Stimulated activated effector memory CD8-positive, alpha-beta T cell treated with anti-CD3 and anti-CD28 coated beads, Interleukin-12 subunit alpha, Interleukin-12 subunit beta, amount 100 ng/mL, for 72 hours (primary cell): ENCODE results near the gene MBD2.
"Not testable (repeated sequence)": the region's sequence is repeated elsewhere in the genome, so short reads cannot be mapped to it uniquely, and the experiment has no call there.

Source experiments
- ATAC-seq: fragments of 150-1000 bp; cut with Tn5 transposase; 2 replicates; pipeline ENCODE4 v1.10.0; 2021
- DNase-seq, 2 donors: peaks; one replicate each; pipeline ENCODE4 v3.0.0; 2021 to 2022; ENCODE audit warnings: low spot score in 2 of 2
- H3K27ac Mint-ChIP-seq: one replicate; pipeline ENCODE4 v1.8.0; 2022; ENCODE audit warnings: mild to moderate bottlenecking, mixed read lengths
- H3K36me3 Mint-ChIP-seq: one replicate; pipeline ENCODE4 v1.8.0; 2022; ENCODE audit warnings: mild to moderate bottlenecking, mixed read lengths
- H3K4me1 Mint-ChIP-seq: one replicate; pipeline ENCODE4 v1.8.0; 2022; ENCODE audit warnings: mixed read lengths
- H3K4me3 Mint-ChIP-seq: one replicate; pipeline ENCODE4 v1.8.0; 2022; ENCODE audit warnings: mild to moderate bottlenecking, mixed read lengths
- H3K9me3 Mint-ChIP-seq: one replicate; pipeline ENCODE4 v1.8.0; 2022; ENCODE audit warnings: mixed read lengths

MBD2 gene

GRCh38 chr18:54123720-54124440, 100.6 kb downstream of the MBD2 start:
- H3K4me3 Mint-ChIP-seq, H3K9me3 Mint-ChIP-seq, DNase-seq, ATAC-seq, H3K36me3 Mint-ChIP-seq, H3K27ac Mint-ChIP-seq, H3K4me1 Mint-ChIP-seq: not testable (repeated sequence)

GRCh38 chr18:54119524-54120019, 104.9 kb downstream of the MBD2 start:
- H3K4me3 Mint-ChIP-seq: no peak overlapping the region
- peak; percentile 7 to 54 for DNase-seq
- peak overlapping the region; percentile 61 for H3K27ac Mint-ChIP-seq
- peak; percentile 68 for ATAC-seq
- no peaks in the 10 kb centered on the region for H3K36me3 Mint-ChIP-seq
- peaks cover 5% of the 10 kb centered on the region for H3K4me1 Mint-ChIP-seq
- no peaks in the 10 kb centered on the region for H3K9me3 Mint-ChIP-seq

- ATAC-seq (no peak), DNase-seq (no peak)
- Mint-ChIP-seq H3K27ac (no peak overlapping the region), H3K4me3 (no peak overlapping the region), H3K36me3 (no peaks in the 10 kb centered on the region), H3K9me3 (no peaks in the 10 kb centered on the region), H3K4me1 (peaks cover 5% of the 10 kb centered on the region)
These were observed 106.4 kb downstream of the MBD2 start for GRCh38 chr18:54117853-54118773.

GRCh38 chr18:54116541-54117257, 107.8 kb downstream of the MBD2 start:
- H3K27ac Mint-ChIP-seq: no peak overlapping the region
- H3K4me1 Mint-ChIP-seq: peaks cover 5% of the 10 kb centered on the region

DNA sequence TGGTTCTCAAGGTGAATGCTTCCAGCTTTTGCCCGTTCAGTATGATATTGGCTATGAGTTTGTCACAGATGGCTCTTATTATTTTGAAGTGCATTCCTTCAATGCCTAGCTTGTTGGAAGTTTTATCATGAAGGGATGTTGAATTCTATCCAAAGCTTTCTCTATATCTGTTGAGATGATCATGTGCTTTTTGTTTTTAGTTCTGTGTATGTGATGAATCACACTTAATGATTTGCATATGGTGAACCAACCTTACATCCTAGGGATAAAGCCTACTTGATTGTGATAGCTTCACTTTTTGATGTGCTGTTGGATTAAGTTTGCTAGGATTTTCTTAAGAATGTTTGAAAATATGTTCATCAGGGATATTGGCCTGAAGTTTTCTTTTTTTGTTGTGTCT, 112.1 kb downstream of the MBD2 start:
- ATAC-seq (no peak), DNase-seq (no peak)
- no peak overlapping the region for H3K4me3 Mint-ChIP-seq
- H3K36me3 Mint-ChIP-seq: no peaks in the 10 kb centered on the region
- H3K4me1 Mint-ChIP-seq: no peaks in the 10 kb centered on the region
- H3K27ac Mint-ChIP-seq: no peak overlapping the region
- no peaks in the 10 kb centered on the region for H3K9me3 Mint-ChIP-seq

More at GRCh38 chr18:54116541-54117257, 107.8 kb downstream of the MBD2 start:
- no peak overlapping the region for H3K4me3 Mint-ChIP-seq
- ATAC-seq: no peak
- no peak for DNase-seq
- H3K36me3 Mint-ChIP-seq: no peaks in the 10 kb centered on the region
- no peaks in the 10 kb centered on the region for H3K9me3 Mint-ChIP-seq

GRCh38 chr18:54109131-54109683, 115.3 kb downstream of the MBD2 start:
- Mint-ChIP-seq H3K9me3 (no peaks in the 10 kb centered on the region), H3K4me1 (no peaks in the 10 kb centered on the region), H3K36me3 (no peaks in the 10 kb centered on the region), H3K27ac (no peak overlapping the region), H3K4me3 (no peak overlapping the region)
- ATAC-seq (no peak), DNase-seq (no peak)

GRCh38 chr18:54102123-54102522, 122.3 kb downstream of the MBD2 start:
- H3K27ac Mint-ChIP-seq: no peak overlapping the region
- H3K4me3 Mint-ChIP-seq: no peak overlapping the region
- DNase-seq (no peak), ATAC-seq (no peak)
- peaks cover 6% of the 10 kb centered on the region for H3K9me3 Mint-ChIP-seq
- no peaks in the 10 kb centered on the region for H3K4me1 Mint-ChIP-seq
- no peaks in the 10 kb centered on the region for H3K36me3 Mint-ChIP-seq
